Heart left ventricle (tissue), 13 donors: ENCODE results near the gene ENOX1.

Source experiments
- POLR2A ChIP-seq, 2 donors: fragments of 450-650 bp; IDR thresholded peaks; one replicate each; pipeline ENCODE4 v1.6.1; 2017; ENCODE audit warnings: antibody characterized with exemption in 2 of 2, mild to moderate bottlenecking in 2 of 2, moderate library complexity in 2 of 2
- TF ChIP-seq, protein P1 (sequence below), 12 donors: fragments of 200-600 bp; sonication (generic) in 4 of 12; IDR thresholded peaks; one replicate each; pipeline versions ENCODE4 v1.5.0 to v1.8.0; 2018 to 2022; ENCODE audit warnings: antibody characterized with exemption in 12 of 12, mild to moderate bottlenecking in 5 of 12
- donor health status: ischemic (EF 13 %, LVEDD 7.1; RV severe dilation, severe dysfunction).
- donor health status: DM: no; HTN: yes; CAD: no.
- donor health status: DM: no; HTN: no; CAD: no.
- donor health status: ischemic (EF 25% LVEDD 6.9; RV normal size, moderate dysfunction).
- donor health status: ischemic (EF 25% LVEDD 5.7; RV mildly dilated, moderate dysfunction).
- donor health status: ischemic (EF 35%, LVEDD 5.7; RV mildly dilated, moderate dysfunction).
- donor health status: nonischemic (EF 11% LVEDD 7.7; RV severe dilation, severe dysfunction).
- donor health status: DM: yes; HTN: yes; CAD: no.
- donor health status: PGD.
- donor health status: ischemic (EF 29% LVEDD 5.4; RV normal size, mild dysfunction).
- donor health status: nonischemic (EF 23%, LVEDD 6.1; RV moderate dilation, normal function).

DNA sequence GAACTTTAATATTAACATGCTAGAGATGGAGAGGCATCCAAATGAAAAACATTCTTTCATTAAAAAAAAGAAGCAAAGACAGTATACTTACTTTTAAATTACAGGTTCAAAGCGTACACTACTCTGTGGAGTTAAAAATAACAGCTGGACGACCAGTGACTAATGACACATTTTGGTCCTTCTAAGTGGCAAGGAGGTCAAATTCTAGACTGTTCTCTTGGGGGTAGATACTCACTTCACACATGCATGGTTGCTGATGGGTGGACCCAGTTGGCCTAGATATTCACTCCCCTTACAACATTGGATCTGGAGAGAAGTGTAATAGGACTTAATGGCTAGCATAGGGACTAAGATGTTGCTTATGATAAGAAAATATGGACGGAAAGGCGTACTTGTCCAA lies 461.1 kb downstream of the ENOX1 start:
- TF ChIP-seq, protein P1, sequence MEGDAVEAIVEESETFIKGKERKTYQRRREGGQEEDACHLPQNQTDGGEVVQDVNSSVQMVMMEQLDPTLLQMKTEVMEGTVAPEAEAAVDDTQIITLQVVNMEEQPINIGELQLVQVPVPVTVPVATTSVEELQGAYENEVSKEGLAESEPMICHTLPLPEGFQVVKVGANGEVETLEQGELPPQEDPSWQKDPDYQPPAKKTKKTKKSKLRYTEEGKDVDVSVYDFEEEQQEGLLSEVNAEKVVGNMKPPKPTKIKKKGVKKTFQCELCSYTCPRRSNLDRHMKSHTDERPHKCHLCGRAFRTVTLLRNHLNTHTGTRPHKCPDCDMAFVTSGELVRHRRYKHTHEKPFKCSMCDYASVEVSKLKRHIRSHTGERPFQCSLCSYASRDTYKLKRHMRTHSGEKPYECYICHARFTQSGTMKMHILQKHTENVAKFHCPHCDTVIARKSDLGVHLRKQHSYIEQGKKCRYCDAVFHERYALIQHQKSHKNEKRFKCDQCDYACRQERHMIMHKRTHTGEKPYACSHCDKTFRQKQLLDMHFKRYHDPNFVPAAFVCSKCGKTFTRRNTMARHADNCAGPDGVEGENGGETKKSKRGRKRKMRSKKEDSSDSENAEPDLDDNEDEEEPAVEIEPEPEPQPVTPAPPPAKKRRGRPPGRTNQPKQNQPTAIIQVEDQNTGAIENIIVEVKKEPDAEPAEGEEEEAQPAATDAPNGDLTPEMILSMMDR (IDR thresholded peaks at IDR 0.05) = no peak
- TF ChIP-seq POLR2A (IDR thresholded peaks at IDR 0.05) = no peak
